HUDEP-2 (cell line): ENCODE data around the gene TLR5.
"Not testable (repeated sequence)": the region's sequence is repeated elsewhere in the genome, so short reads cannot be mapped to it uniquely, and the experiment has no call there.

ENCODE experiments used
- DNase-seq, 76 experiments: peaks; one replicate each; lab custom pipeline; 2025; ENCODE audit not compliant: unreplicated experiment in 76 of 76; lab: John Stamatoyannopoulos, UW

The TLR5 gene

GRCh38 chr1:223142795-223143536, at the start of gene TLR5:
TLR5 (minus strand) TSS chr1:223143248; CDS start chr1:223113031, 30,217 bp downstream.
- DNase-seq = peak in 69 of 76 experiments; percentile 5 to 84 (median 64)

DNA sequence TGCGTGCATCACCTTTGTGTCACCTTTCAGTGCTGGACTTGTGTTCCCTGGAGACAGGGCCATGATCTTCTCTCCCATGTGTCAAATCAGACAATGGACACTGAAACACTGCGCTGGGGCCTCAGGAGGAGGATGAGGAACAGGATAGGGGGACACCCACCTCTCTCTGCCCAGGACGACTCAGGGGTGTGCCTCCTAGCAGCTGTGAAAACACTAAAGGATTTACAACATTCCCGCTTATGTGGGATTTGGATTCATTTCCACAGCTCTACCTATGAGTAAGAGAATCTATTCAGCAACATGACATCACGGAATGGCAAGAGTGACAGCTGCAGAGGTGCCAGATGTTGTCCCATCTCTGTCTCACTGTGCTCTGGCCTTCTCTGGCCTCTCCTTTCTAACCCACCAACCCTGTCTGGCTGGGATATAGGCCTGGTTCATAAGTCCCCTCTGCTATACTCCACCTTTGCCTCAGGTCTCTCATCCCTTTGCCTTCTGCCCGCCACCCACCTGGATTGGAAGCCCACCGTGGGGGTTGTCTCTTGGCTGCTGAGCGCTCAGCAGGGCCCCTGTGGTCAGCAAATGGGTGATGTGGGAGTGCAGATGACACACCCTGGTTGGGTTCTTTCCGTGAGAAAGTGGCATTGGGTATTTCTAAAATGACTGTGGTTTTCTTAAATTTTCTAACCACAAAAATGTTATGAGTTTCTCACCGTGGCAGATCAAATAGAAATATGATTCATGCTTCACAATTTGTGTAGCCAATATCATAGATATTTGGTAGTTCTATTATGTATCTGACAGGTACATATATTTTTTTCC, 47.1 kb upstream of the TLR5 start:
- peak in 1 of 76 experiments; percentile 23 for DNase-seq

DNA sequence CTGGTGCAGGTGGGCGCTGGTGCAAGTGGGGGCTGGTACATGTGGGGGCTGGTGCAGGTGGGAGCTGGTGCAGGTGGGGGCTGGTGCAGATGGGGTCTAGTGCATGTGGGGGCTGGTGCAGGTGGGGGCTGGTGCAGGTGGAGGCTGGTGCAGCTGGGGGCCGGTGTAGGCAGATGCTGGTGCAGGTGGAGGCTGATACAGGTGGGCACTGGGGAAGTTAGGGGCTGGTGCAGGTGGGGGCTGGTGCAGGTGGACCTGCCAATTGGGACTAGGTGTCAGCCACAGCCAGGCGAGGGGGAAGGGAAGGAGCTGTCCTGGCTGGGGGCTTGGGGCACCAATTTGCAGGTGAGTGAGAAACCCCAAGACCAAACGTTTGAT, 46.5 kb upstream of the TLR5 start:
- no peak for DNase-seq

- no peak for DNase-seq
Measured at GRCh38 chr1:223188618-223189356, 45.7 kb upstream of the TLR5 start.

- DNase-seq = no peak
Measured at GRCh38 chr1:223186800-223187199, 43.8 kb upstream of the TLR5 start.

DNA sequence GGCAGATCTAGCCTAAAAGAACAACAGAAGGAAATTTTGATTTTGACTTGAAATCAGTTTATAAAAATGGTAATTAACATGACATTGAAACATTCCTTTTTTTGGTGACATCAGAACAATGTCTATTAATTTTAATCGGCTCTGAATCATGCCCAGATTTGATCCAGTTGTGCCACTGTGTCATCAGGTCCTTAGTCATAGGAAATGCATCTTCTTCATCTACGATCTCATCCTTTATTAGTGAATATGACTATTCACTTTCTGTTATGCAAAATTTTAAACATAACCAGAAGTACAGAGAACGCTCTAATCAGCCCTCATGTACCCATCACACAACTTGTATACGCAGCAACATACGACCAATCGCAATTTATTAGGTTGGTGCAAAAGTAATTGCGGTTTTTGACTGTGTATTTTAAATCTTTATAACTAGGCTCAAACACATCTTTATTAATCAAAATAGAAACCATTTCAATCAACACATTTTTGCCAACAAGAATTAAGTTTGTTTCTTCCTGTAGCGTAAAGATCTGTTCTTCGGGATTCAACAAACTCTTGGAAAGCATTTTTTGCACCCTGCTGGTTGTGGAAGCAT, 40.3 kb upstream of the TLR5 start:
- no peak for DNase-seq

GRCh38 chr1:223180731-223181321, 37.8 kb upstream of the TLR5 start:
- DNase-seq = no peak

- DNase-seq = no peak
Measured at GRCh38 chr1:223179786-223180185, 36.7 kb upstream of the TLR5 start.

DNA sequence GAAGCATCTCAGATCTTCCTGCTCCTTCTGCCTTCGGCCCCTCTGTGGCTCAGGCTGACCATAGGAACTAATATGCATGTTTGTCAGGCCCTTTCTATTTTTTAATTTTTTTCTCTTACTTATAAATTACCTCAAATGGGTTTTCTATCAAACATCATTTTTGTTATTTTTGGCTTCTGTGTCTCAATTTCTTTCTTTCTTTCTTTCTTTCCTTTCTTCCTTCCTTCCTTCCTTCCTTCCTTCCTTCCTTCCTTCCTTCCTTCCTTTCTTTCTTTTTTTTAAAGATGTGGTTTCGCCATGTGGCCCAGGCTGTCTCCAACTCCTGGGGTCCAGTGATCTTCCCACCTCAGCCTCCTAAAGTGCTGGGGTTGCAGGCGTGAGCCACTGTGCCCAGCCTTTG, 36.2 kb upstream of the TLR5 start:
- no peak for DNase-seq

DNA sequence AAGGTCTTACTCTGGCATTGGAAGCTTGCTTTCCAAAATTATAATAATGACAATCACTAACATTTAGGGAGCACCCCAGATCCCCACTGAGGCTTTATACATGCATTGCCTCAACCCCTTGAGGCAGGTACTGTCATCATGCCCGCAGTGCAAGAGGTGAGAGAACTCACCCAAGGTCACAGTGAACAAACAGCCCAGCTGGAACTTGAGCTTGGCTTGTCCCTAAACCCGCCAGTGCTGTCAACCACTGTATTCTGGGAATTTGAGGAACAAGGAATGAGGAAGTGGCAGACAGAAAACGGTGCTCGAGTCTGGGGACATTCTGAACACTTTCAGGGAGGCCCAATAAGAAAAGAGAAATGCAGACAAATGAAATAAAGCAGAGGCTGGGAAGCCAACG, 34.6 kb upstream of the TLR5 start:
- no peak for DNase-seq

GRCh38 chr1:223176437-223176836, 33.4 kb upstream of the TLR5 start:
- no peak for DNase-seq

DNA sequence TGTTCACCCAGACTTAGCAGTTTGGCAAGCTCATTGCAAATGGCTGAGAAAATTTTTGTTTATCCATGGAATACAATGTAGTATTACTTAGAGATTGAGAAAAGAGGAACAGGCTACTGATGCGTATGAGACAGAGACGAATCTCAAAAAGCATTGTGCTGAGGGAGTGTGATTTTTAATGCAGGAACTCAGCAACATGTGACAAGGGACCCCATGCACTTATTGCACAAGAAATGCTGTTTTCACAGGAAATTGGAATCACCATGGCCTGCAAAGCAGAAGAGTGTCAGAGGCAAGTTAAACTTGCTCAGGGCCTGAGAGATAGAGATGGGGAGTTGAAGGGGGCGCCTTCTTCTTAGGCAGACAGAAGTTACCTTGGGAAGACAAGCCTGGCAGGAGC, 32.6 kb upstream of the TLR5 start:
- DNase-seq = no peak

- no peak for DNase-seq
Measured at GRCh38 chr1:223175032-223175431, 32.0 kb upstream of the TLR5 start.

DNA sequence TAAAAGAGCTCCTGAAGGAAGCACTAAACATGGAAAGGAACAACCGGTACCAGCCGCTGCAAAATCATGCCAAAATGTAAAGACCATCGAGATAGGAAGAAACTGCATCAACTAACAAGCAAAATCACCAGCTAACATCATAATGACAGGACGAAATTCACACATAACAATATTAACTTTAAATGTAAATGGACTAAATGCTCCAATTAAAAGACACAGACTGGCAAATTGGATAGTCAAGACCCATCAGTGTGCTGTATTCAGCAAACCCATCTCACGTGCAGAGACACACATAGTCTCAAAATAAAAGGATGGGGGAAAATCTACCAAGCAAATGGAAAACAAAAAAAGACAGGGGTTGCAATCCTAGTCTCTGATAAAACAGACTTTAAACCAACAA, 26.4 kb upstream of the TLR5 start:
- not testable (repeated sequence) for DNase-seq

DNA sequence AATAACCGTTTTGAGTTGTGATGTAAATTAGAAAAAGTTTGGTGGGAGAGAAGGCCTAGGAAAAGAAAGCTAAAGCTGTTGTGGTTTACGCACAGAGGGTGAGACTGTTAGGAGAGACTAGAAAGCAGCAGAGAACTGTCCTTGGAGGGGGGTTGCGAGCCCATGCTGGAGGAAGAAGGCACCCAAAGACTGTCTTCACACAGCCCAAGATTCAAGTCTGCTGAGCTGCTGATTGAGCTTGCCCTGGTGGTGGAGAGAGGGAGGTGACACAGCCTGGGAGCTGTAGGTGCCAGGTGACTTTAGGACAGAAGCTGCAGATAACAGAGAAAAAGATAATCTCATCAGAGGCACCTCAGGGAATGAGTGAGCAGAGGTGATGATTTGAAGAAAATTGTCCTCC, 18.3 kb upstream of the TLR5 start:
- DNase-seq = no peak

DNA sequence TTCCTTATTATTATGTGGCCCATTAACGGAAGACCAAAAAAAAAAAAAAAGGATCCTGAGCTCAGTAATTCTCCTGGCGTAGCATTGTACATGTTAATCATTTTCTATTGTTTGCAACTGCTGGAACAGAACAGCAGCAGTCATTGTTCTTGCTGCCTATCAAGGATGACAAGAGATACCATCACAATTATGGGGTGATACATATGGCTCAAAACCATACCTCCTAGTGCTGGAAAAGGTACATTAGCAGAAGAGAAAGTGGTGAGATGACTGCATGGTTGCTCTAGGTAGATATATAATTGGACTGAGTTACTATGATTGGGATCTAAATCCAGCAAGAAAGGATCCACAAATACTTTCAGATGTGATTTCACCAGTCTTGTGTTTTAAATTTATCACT, 13.3 kb upstream of the TLR5 start:
- no peak for DNase-seq

GRCh38 chr1:223155153-223155552, 12.1 kb upstream of the TLR5 start:
- DNase-seq = no peak

- DNase-seq = peak in 1 of 76 experiments; percentile 13
Measured at GRCh38 chr1:223153177-223154119, 10.4 kb upstream of the TLR5 start.

DNA sequence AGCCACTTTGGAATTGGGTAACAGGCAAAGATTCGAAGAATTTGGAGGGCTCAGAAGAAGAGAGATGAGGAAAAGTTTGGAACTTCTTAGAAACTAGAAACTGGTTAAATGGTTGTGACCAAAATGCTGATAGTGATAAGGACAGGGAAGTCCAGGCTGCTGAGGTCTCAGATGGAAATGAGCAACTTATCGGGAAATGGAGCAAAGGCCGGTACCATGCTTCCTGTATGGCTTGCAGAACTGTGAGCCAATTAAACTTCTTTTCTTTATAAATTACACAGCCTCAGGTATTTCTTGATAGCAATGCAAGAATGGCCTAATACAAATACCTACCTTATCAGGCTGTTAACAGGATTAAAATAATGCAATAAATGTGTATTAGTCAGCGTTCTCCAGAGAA, 9.4 kb upstream of the TLR5 start:
- no peak for DNase-seq

- DNase-seq = no peak
Measured at GRCh38 chr1:223150443-223150842, 7.4 kb upstream of the TLR5 start.
